ENCODE data around the gene SEPSECS. TPM values are rescaled to one million over a fixed set of nuclear protein-coding genes. Genes with fewer than 3 reads are reported as not detected.

Gene SEPSECS
- total RNA-seq, 2 experiments from 2014 or later = 18.5 to 18.7 TPM

GRCh38 chr4:25111648-25112196, 48.5 kb downstream of the SEPSECS start:
- no peak for ATAC-seq (ENCODE audit: poor library complexity)

GRCh38 chr4:25110527-25111329, 49.5 kb downstream of the SEPSECS start:
- no peak overlapping the region for H3K4me3 ChIP-seq (ENCODE audit: low read length)
- no peaks in the 10 kb centered on the region for H3K27me3 Mint-ChIP-seq
- POLR2A ChIA-PET = interaction anchor here (0.7 kb wide), 1 partner anchor 23 kb away, joined by 3 read pairs; no protein-coding TSS in a partner anchor
- peaks cover 2% of the 10 kb centered on the region for H3K9me3 Mint-ChIP-seq
- DNase-seq (no peak), ATAC-seq (ENCODE audit: poor library complexity) (no peak)
- H3K4me3 Mint-ChIP-seq = no peak overlapping the region
- peaks cover 0 to 3% of the 10 kb centered on the region in 2 experiments for H3K9me3 ChIP-seq (ENCODE audit: control insufficient read depth in 1 of 2, insufficient read depth in 1 of 2, low read length in 2 of 2)
- CTCF ChIA-PET = no interaction called here
- no peaks in the 10 kb centered on the region for H3K4me1 Mint-ChIP-seq (ENCODE audit: low read depth)
- H3K27ac Mint-ChIP-seq = no peak overlapping the region
- no peak for TF ChIP-seq CTCF (IDR thresholded peaks at IDR 0.05)
- no peaks in the 10 kb centered on the region for H3K4me1 ChIP-seq (ENCODE audit: insufficient read depth, low read length)
- no peaks in the 10 kb centered on the region for H3K36me3 Mint-ChIP-seq (ENCODE audit: low read depth)
- intact Hi-C loops (cut with DNase I, micrococcal nuclease) = no loop called here
- no peaks in the 10 kb centered on the region for H3K27me3 ChIP-seq (ENCODE audit: control insufficient read depth in 1 of 2, insufficient read depth in 2 of 2, low read length in 2 of 2)
- H3K27ac ChIP-seq (ENCODE audit: low read depth in 1 of 2, low read length in 2 of 2) = no peak overlapping the region
- no peaks in the 10 kb centered on the region for H3K36me3 ChIP-seq (ENCODE audit: insufficient read depth, low read length)

More at GRCh38 chr4:25111648-25112196, 48.5 kb downstream of the SEPSECS start:
- Mint-ChIP-seq H3K27me3 (no peaks in the 10 kb centered on the region), H3K4me3 (no peak overlapping the region), H3K36me3 (ENCODE audit: low read depth) (no peaks in the 10 kb centered on the region), H3K4me1 (ENCODE audit: low read depth) (no peaks in the 10 kb centered on the region), H3K9me3 (peaks cover 2% of the 10 kb centered on the region), H3K27ac (no peak overlapping the region)
- Histone ChIP-seq H3K27me3 (ENCODE audit: control insufficient read depth in 1 of 2, insufficient read depth in 2 of 2, low read length in 2 of 2) (no peaks in the 10 kb centered on the region), H3K36me3 (ENCODE audit: insufficient read depth, low read length) (no peaks in the 10 kb centered on the region), H3K4me1 (ENCODE audit: insufficient read depth, low read length) (no peaks in the 10 kb centered on the region), H3K9me3 (ENCODE audit: control insufficient read depth in 1 of 2, insufficient read depth in 1 of 2, low read length in 2 of 2) (peaks cover 0 to 3% of the 10 kb centered on the region in 2 experiments), H3K4me3 (ENCODE audit: low read length) (no peak overlapping the region), H3K27ac (ENCODE audit: low read depth in 1 of 2, low read length in 2 of 2) (no peak overlapping the region)
- no peak for TF ChIP-seq CTCF (IDR thresholded peaks at IDR 0.05)
- no peak for DNase-seq
- ChIA-PET CTCF (no interaction called here), POLR2A (interaction anchor here (0.7 kb wide), 1 partner anchor 22 kb away, joined by 3 read pairs; no protein-coding TSS in a partner anchor)
- intact Hi-C loops (cut with DNase I, micrococcal nuclease) = no loop called here

- Mint-ChIP-seq H3K27me3 (no peaks in the 10 kb centered on the region), H3K36me3 (ENCODE audit: low read depth) (no peaks in the 10 kb centered on the region), H3K4me1 (ENCODE audit: low read depth) (no peaks in the 10 kb centered on the region), H3K27ac (no peak overlapping the region), H3K9me3 (peaks cover 2% of the 10 kb centered on the region), H3K4me3 (no peak overlapping the region)
- ChIA-PET POLR2A (no interaction called here), CTCF (no interaction called here)
- H3K4me3 ChIP-seq (ENCODE audit: low read length) = no peak overlapping the region
- TF ChIP-seq CTCF (IDR thresholded peaks at IDR 0.05) = no peak
- DNase-seq (no peak), ATAC-seq (ENCODE audit: poor library complexity) (no peak)
- no peaks in the 10 kb centered on the region for H3K36me3 ChIP-seq (ENCODE audit: insufficient read depth, low read length)
- H3K27ac ChIP-seq (ENCODE audit: low read depth in 1 of 2, low read length in 2 of 2) = no peak overlapping the region
- H3K4me1 ChIP-seq (ENCODE audit: insufficient read depth, low read length) = no peaks in the 10 kb centered on the region
- intact Hi-C loops (cut with DNase I, micrococcal nuclease) = no loop called here
- peaks cover 0 to 3% of the 10 kb centered on the region in 2 experiments for H3K9me3 ChIP-seq (ENCODE audit: control insufficient read depth in 1 of 2, insufficient read depth in 1 of 2, low read length in 2 of 2)
- H3K27me3 ChIP-seq (ENCODE audit: control insufficient read depth in 1 of 2, insufficient read depth in 2 of 2, low read length in 2 of 2) = no peaks in the 10 kb centered on the region
Observed at GRCh38 chr4:25109511-25109910, 50.7 kb downstream of the SEPSECS start.
